Omental fat pad (tissue), 4 donors: ENCODE data around the gene ZNHIT6. TPM values are rescaled to one million over a fixed set of nuclear protein-coding genes. Genes with fewer than 3 reads are reported as not detected.

Experiments used
- ATAC-seq: fragments of 150-250 bp; one replicate; pipeline ENCODE4 v1.9.1; 2016; ENCODE audit warnings: mild to moderate bottlenecking, moderate library complexity; ENCODE audit not compliant: low FRiP score
- DNase-seq: peaks from one replicate; pipeline ENCODE4 v3.0.0-alpha.2; 2019; ENCODE audit warnings: low spot score
- CTCF ChIP-seq, 3 donors: fragments of 450-650 bp; IDR thresholded peaks; one replicate each; pipeline ENCODE4 v1.5.1; 2016 to 2017; ENCODE audit warnings: antibody characterized with exemption in 3 of 3, mild to moderate bottlenecking in 3 of 3, moderate library complexity in 2 of 3
- total RNA-seq, 4 donors: library from RNA; depleted of rRNA; stranded (reverse); fragments of >200 nt; gene quantifications; one replicate each; pipeline ENCODE4 v1.1.0, GENCODE V29; 2016

Gene ZNHIT6
- total RNA-seq, 4 donors from 2014 or later, result 9.6 to 20.5 (median 15.4) TPM

GRCh38 chr1:85692730-85693314, 15.4 kb downstream of the ZNHIT6 start:
- ATAC-seq (no peak), DNase-seq (no peak)
- no peak for TF ChIP-seq CTCF (IDR thresholded peaks at IDR 0.05)

GRCh38 chr1:85689775-85690404, 18.3 kb downstream of the ZNHIT6 start:
- ATAC-seq (no peak), DNase-seq (no peak)
- TF ChIP-seq CTCF (IDR thresholded peaks at IDR 0.05), result no peak

- ATAC-seq, result no peak
- no peak for TF ChIP-seq CTCF (IDR thresholded peaks at IDR 0.05)
Observed at GRCh38 chr1:85683292-85684025, 24.8 kb downstream of the ZNHIT6 start.

GRCh38 chr1:85681087-85681486, 27.1 kb downstream of the ZNHIT6 start:
- DNase-seq (no peak), ATAC-seq (no peak)
- no peak for TF ChIP-seq CTCF (IDR thresholded peaks at IDR 0.05)

More at GRCh38 chr1:85683292-85684025, 24.8 kb downstream of the ZNHIT6 start:
- DNase-seq, result no peak

- no peak for TF ChIP-seq CTCF (IDR thresholded peaks at IDR 0.05)
- ATAC-seq (no peak), DNase-seq (no peak)
Observed at GRCh38 chr1:85678193-85678592, 30.0 kb downstream of the ZNHIT6 start.

GRCh38 chr1:85677656-85678055, 30.6 kb downstream of the ZNHIT6 start:
- no peak for TF ChIP-seq CTCF (IDR thresholded peaks at IDR 0.05)
- no peak for ATAC-seq
- DNase-seq, result no peak
